HL-60/S4 treated with retinoic acid at 250 ng/mL for 4 days and 3 days (cell line): ENCODE results near the gene CASP8.

Experiments
- in situ Hi-C: fragments of 300-500 bp; cut with MboI; formaldehyde crosslinking; loops from 2 replicates; pipeline ENCODE4 v1.7.0; 2022; ENCODE audit warnings: low sequenced_read_pairs

CASP8 gene

DNA sequence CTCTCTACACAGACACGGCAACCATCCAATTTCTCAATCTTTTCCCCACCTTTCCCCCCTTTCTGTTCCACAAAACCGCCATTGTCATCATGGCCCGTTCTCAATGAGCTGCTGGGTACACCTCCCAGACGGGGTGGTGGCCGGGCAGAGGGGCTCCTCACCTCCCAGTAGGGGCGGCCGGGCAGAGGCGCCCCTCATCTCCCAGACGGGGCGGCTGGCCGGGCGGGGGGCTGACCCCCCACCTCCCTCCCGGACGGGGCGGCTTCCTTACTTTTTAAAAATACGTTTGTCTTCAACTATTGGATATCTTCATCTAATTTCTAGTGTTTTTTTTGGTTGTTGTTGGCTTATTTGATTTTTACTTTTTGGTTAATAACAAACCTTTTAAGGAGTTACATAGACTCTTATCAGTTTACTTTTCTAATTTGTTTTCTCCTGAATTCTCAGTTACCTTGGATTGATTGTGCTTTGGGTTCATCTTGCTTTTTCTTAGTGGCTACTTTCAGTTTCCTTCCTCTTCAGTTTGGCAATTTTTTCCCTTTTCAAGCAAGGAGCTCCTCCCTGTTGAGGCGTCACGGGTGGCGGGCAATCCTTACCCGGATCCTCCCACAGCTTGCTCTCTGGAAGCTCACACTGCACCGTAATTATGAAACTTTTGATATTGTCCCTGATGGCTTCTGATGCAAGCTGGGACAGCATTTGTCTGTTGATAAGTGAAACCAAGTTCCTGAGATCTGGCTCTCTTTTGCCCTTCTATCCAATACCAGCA lies 21.0 kb upstream of the CASP8 start:
- in situ Hi-C loops: loop anchor here (25.0 kb wide), 1 partner anchor 948 kb away; no protein-coding TSS in a partner anchor

GRCh38 chr2:201242571-201243277 lies 17.6 kb upstream of the CASP8 start:
- in situ Hi-C loops: loop anchor here (25.0 kb wide), 1 partner anchor 945 kb away; no protein-coding TSS in a partner anchor

GRCh38 chr2:201244829-201245228 lies 15.5 kb upstream of the CASP8 start:
- in situ Hi-C loops: loop anchor here (5.0 to 25.0 kb wide), 2 partner anchors 117 to 942 kb away; no protein-coding TSS in a partner anchor

DNA sequence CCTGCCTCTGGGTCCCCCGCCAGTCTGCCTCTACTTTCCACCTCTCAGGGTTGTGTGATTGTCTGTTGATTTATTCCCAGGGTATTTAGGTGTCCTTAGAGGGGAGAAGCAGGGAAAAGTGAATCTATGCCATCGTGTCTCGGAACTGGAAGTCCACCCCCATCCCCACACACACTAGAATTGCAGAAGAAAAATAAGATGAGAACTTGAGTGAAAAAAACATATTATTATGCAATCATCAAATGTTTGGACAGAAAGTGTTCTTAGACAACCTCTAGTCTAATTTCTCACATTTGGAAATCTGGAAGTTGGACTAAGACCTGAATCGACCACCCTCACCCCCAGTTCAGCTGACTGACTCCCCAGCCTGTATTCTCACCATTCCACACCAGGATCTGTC lies 14.1 kb upstream of the CASP8 start:
- in situ Hi-C loops: loop anchor here (5.0 to 25.0 kb wide), 2 partner anchors 116 to 941 kb away; no protein-coding TSS in a partner anchor

DNA sequence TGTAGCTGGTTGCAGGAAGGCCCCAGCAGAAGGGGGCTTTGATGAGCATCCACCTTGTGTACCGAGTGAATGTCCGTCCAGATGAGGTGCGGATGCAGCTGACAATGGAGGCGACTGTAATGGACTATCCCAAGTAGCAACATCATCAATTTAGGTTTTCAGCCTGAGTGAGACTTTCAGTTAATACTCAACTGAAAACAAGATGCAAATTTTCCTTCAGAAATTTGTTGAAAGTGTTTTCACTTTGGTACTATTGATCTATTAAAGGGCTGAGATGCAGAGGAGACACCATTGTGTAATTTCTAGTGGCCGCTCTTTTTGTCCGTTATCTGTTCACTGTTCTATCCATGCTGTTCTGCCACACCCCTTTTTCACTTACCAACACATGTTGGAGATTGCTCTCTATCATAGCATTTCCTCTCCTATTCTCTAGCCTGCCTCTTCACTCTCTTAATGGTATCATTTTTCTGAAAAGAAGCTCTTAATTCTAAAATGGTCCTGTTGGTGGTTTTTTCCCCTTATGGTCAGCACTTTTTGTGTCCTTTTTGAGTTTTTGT lies 12.0 kb upstream of the CASP8 start:
- in situ Hi-C loops: loop anchor here (5.0 to 25.0 kb wide), 2 partner anchors 114 to 939 kb away; no protein-coding TSS in a partner anchor

DNA sequence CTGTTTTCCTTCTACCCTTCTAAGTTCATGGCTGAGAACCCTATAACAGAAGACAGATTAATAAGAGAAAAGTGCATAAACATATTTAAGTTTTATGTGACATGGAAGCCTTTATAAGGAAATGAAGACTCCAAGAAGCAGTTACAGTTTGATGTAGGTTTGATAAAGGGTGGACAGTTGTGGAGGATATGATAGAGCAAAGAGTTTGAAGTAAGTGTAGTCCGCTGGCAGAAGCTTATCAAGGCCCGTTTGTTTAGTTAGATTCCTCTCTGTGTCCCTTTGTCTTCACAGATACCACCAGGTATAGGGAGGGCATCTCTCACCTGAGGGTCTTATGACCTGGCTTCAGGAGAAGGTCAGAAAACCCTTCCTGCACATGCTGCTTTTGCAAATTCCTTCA lies 10.4 kb upstream of the CASP8 start:
- in situ Hi-C loops: loop anchor here (5.0 to 25.0 kb wide), 2 partner anchors 112 to 937 kb away; no protein-coding TSS in a partner anchor

- in situ Hi-C loops: no loop called here
These were observed 9.6 kb upstream of the CASP8 start for GRCh38 chr2:201250741-201251140.

DNA sequence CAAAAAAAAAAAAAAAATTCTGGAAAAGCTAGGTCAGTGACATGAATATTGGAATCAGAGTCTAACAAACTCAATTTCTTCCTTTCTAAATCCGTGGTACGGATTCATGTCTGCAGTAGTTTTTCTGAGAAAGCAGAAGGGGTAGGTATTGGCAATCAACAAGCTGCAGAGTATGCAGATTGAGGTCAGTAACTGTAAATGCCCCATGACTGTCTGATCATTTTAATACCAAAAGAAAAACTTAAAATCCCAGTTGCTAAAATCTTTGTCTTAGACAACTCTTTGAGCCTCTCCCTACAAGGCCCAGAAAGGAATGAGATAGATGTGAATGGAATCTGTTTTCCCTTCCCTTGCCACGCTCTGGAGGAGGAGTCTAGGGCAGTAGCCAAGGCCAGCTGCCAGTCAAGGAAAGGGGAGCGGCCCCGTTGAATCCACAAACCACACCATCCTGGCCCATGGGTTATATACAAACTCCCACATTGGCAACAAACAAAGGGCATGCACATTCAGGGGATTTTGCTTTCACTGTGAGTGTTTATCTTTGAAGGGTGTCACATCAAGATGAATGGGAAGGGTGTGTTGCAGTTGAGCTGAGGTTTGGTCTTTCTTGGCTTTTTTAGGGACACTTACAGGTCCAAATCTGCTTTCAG lies 6.1 kb upstream of the CASP8 start:
- in situ Hi-C loops: no loop called here

DNA sequence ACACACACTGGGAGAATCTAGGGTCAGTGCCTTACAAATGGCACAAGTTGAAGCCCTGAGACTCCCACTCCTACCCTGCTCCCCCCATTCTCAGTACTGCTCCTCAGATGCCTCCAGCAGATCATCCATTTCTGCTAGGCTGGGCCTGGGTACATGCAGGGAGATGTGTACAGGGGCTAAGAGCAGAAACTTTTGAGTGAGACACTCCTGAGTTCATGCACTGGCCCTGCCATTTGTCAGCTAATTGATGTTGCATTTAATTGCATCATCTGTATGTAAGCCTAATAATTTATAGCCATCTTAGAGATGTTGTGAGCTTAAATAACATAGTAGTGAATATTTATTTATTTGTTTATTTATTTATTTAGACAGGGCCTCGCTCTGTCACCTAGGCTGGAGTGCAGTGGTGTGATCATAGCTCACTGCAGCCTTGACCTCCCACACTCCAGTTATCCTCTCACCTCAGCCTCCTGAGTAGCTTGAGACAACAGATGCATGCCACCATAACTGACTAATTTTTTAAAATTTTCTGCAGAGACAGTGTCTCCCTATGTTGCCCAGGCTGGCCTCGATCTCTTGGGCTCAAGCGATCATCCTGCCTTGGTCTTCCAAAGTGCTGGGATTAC lies 4.8 kb upstream of the CASP8 start:
- in situ Hi-C loops: no loop called here

- in situ Hi-C loops: no loop called here
These were observed 4.3 kb upstream of the CASP8 start for GRCh38 chr2:201256082-201256481.

DNA sequence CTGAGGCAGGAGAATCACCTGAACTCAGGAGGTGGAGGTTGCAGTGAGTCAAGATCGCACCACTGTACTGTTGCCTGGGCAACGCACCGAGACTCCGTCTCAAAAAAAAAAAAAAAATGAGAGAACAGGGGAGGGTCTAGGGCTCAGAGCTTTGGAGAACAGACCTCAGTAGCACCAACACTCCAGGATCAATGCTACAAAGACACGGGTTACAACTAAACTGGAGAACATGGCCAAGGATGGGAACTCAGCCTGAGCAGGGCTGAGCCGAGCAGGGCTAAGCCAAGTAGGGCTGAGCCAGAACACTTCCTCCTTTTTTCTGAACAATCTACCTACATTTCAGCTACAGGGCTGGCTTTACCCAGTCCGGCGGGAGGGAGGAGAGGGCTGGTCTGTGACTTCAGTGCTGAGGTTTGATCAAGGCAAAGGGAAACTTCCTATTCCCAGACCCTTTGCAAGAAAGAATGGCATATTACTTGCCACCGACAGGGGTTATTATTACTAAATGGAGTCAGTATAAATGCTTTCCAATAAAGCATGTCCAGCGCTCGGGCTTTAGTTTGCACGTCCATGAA lies 2.9 kb upstream of the CASP8 start:
- in situ Hi-C loops: no loop called here

GRCh38 chr2:201257956-201258665 lies 2.2 kb upstream of the CASP8 start:
- in situ Hi-C loops: no loop called here

GRCh38 chr2:201258666-201259615 lies 1.4 kb upstream of the CASP8 start:
- in situ Hi-C loops: no loop called here

GRCh38 chr2:201261471-201261870 lies 1.1 kb downstream of the CASP8 start:
- in situ Hi-C loops: no loop called here

DNA sequence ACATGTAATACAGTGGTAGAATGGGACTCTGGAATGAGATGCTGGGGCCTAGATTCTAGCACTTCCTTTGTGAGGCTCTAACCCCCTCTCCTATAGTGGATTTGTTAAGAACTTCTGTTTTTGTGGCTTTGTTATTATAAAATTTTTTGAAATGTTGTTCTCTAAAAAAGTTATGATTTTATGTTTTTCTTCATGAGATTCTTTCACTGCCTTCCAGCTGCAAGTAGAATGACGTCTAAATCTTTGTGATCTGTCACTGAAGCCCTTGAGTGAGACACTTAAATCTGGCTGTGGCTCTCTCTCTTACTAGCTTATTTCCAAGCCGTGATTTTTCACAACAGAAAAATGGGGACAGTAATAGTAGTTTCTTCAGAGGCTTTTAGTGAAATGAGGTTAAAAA lies 1.6 kb downstream of the CASP8 start:
- in situ Hi-C loops: no loop called here

GRCh38 chr2:201262718-201263117 lies 2.4 kb downstream of the CASP8 start:
- in situ Hi-C loops: no loop called here

GRCh38 chr2:201263779-201264178 lies 3.4 kb downstream of the CASP8 start:
- in situ Hi-C loops: no loop called here

DNA sequence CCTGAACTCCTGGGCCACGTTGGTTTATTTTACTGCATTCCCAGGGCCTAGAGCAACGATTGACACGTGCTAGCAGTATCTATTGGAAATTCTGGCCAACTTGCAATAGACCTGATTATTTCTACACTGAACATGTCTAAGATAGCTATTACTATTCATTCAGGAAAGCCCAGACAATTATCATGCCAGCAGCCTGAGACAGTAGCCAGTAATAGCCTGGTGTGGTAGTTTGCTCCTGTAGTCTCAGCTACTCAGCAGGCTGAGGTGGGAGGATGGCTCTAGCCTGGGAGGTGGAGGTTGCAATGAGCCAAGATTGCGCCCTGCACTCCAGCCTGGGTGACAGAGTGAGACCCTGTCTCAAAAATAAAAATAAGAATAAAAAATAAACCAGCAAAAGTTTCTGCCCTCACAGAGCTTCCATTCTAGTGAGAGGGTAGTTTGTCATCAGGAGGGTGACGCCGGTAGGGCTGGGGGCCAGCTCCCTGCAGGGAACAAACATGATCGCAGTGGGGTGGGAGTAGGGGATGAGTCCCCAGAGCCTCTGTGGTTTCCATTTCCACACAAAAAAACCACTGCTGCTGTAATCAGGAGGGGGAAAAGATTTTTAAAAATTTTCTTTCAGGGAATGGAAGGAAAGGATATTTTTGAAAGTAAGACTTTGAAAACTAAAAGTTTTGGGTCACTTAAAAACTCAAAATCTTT lies 4.3 kb downstream of the CASP8 start:
- in situ Hi-C loops: no loop called here
